HL-60/S4 treated with retinoic acid at 250 ng/mL for 4 days and 3 days (cell line): ENCODE results near the gene MED16.
"Not testable (repeated sequence)": the region's sequence is repeated elsewhere in the genome, so short reads cannot be mapped to it uniquely, and the experiment has no call there.

Source experiments
- in situ Hi-C: fragments of 300-500 bp; cut with MboI; formaldehyde crosslinking; loops from 2 replicates; pipeline ENCODE4 v1.7.0; 2022; ENCODE audit warnings: low sequenced_read_pairs

The MED16 gene

GRCh38 chr19:831407-832369 is 61.3 kb downstream of the MED16 start:
- in situ Hi-C loops: no loop called here

DNA sequence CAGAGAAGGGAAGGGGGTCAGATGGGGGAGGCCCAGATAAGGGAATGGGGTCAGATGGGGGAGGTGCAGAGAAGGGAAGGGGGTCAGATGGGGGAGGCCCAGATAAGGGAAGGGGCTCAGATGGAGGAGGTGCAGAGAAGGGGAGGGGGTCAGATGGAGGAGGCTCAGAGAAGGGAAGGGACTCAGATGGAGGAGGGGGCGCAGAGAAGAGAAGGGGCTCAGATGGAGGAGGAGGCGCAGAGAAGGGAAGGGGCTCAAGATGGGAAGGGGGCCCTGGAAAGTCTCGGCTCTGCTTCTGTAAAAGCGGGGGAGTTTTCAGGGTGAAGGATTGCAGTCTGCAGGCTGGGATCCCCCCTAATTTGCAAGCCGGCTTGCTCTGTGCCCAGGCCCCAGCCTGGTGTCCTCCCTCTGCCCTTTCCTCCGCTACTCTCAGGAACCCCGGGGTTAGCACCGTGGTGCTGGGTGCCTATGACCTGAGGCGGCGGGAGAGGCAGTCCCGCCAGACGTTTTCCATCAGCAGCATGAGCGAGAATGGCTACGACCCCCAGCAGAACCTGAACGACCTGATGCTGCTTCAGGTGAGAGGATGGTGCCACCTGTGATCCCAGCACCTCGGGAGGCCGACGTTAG is 63.7 kb downstream of the MED16 start:
- in situ Hi-C loops: no loop called here

GRCh38 chr19:827710-828321 is 65.2 kb downstream of the MED16 start, which contains the start of gene AZU1:
Gene AZU1, plus strand, starts transcription at chr19:827837. Its CDS starts 10 bp downstream, at chr19:827847.
- in situ Hi-C loops: no loop called here

- in situ Hi-C loops: no loop called here
Measured at GRCh38 chr19:827314-827709, 65.7 kb downstream of the MED16 start.

GRCh38 chr19:825897-826644 is 66.9 kb downstream of the MED16 start:
- in situ Hi-C loops: no loop called here

- in situ Hi-C loops: no loop called here
Measured at GRCh38 chr19:824885-825284, 68.1 kb downstream of the MED16 start.

DNA sequence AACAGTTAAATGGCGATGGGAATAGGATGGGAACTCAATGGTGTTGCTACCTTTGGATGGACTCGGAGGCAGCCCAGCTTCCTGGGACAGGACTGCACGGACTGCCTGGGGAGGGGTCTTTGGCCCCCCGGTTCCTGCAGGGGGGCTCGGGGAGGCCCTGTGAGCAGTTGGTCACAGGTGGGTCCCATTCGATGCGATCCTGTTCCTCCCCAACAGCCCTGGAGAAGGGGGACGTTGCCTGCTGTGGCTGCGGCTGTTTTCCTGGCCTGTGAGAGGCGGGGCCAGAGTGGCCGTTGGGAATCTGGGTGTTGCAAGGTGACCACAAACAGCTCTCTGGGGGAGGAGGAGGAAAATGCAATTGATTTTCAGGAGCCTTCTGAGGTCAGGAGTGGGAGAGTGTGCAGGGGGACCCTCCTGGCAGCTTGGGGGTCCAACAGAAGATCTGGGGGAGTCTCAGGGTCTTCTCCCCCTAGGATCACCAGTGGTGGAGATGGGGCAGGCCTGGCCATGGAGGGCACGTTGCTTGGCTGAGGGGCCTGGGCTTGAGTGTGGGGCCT is 69.3 kb downstream of the MED16 start:
- in situ Hi-C loops: no loop called here

DNA sequence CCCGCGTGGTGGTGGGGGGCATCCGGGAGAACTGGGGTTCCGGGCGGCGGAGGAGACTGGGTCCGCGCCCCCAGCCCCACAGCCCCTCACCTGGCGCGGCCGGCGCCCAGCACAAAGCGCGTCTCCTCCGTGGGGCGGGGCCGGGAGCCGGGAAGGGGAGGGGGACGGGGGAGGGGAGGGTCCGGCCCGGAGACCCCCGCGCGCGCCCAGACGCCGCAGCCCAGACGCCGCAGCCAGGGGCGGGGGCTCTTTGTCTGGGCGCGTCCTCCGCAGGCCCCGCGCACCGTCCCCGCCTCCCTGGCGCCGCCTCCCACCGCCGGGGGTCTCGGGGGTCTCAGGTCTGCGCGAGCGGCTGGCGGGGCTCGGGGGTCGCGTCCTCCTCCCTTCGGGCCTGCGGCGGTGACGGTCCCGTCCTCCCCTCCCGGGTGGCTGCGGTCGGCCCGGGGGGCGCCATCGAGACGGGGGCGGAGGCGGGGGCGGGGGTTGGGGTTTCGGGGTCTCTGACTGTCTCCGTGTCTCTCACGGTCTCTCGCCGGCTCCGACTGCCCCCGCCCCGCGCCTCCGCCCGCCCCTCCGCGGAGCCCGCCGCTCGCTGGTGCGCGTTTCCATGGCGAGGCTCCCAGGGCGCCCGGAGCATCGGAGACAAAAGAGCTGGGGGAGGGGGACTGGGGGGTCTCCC is 71.0 kb downstream of the MED16 start, which contains the start of gene PLPPR3:
Gene PLPPR3 (minus strand): TSS at position 131 of the 679 bp plus-strand sequence. CDS start 396 bp downstream, outside the sequence.
- in situ Hi-C loops: no loop called here

GRCh38 chr19:821231-821824 is 71.7 kb downstream of the MED16 start:
- in situ Hi-C loops: no loop called here

GRCh38 chr19:820212-820611 is 72.8 kb downstream of the MED16 start:
- in situ Hi-C loops: not testable (repeated sequence)
